ENCODE data around the gene SUGP2.

Gene SUGP2

GRCh38 chr19:18948075-18948975 is 85.0 kb downstream of the SUGP2 start:
- no peak for DNase-seq

- no peak for DNase-seq
These were observed 86.4 kb downstream of the SUGP2 start for GRCh38 chr19:18946918-18947317.

GRCh38 chr19:18946335-18946734 is 87.0 kb downstream of the SUGP2 start:
- no peak for DNase-seq

- DNase-seq = no peak
These were observed 88.0 kb downstream of the SUGP2 start for GRCh38 chr19:18945297-18945696.

GRCh38 chr19:18943465-18943864 is 89.9 kb downstream of the SUGP2 start:
- no peak for DNase-seq

- no peak for DNase-seq
These were observed 90.6 kb downstream of the SUGP2 start for GRCh38 chr19:18942692-18943091.

GRCh38 chr19:18941628-18942354 is 91.5 kb downstream of the SUGP2 start:
- DNase-seq = no peak

Data from NCI-H1092 (cell line).